Brain microvascular endothelial cell (primary cell): ENCODE measurements around the gene SRPK1.

Experiments used
- DNase-seq: peaks from one replicate; pipeline ENCODE4 v3.0.0-alpha.2; 2020
- H3K27ac ChIP-seq: fragments of 250-450 bp; sonication (Bioruptor Pico); 2 replicates; pipeline ENCODE4 v1.5.1; 2020; ENCODE audit warnings: mild to moderate bottlenecking, moderate library complexity
- H3K27me3 ChIP-seq: fragments of 250-450 bp; sonication (Bioruptor Pico); replicated peaks from 2 replicates; pipeline ENCODE4 v1.5.1; 2020; ENCODE audit warnings: mild to moderate bottlenecking
- H3K36me3 ChIP-seq: fragments of 250-450 bp; sonication (Bioruptor Pico); replicated peaks from 2 replicates; pipeline ENCODE4 v1.5.1; 2020; ENCODE audit warnings: mild to moderate bottlenecking
- H3K4me3 ChIP-seq: 2 replicates; pipeline ENCODE4 v1.5.1; 2011; ENCODE audit warnings: low read depth, mild to moderate bottlenecking, control low read depth, low read length, moderate library complexity
- in situ Hi-C: cut with HindIII; loops from 2 replicates; pipeline ENCODE4 v1.10.0; 2017; ENCODE audit warnings: low sequenced_read_pairs, low pct_ligation_motif_present
- TF ChIP-seq, protein P1 (sequence below): IDR thresholded peaks from 2 replicates; pipeline ENCODE4 v1.5.1; 2011; ENCODE audit warnings: low read depth, mild to moderate bottlenecking, moderate library complexity, low read length, control low read depth, inconsistent platforms; ENCODE audit errors: missing control alignments

SRPK1 gene

DNA sequence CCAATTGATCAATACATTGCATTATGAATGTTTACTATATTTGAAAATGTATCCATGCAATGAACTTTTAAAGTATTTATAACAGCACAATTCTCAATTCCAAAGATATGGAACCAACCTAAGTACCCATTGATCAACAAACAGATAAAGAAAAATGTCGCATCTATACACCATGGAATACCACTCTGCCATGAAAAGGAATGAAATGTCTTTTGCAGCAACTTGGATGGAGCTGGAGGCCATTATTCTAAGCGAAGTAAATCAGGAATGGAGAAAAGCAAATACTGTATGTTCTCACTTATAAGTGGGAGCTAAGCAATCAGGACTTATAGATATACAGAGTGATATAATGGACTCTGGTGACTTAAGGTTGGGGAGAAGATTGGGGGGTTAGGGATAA lies 22.9 kb downstream of the SRPK1 start:
- Histone ChIP-seq H3K27me3 (no peaks in the 10 kb centered on the region), H3K4me3 (no peak overlapping the region), H3K36me3 (no peaks in the 10 kb centered on the region), H3K27ac (no peak overlapping the region)
- in situ Hi-C loops: no loop called here
- TF ChIP-seq, protein P1, sequence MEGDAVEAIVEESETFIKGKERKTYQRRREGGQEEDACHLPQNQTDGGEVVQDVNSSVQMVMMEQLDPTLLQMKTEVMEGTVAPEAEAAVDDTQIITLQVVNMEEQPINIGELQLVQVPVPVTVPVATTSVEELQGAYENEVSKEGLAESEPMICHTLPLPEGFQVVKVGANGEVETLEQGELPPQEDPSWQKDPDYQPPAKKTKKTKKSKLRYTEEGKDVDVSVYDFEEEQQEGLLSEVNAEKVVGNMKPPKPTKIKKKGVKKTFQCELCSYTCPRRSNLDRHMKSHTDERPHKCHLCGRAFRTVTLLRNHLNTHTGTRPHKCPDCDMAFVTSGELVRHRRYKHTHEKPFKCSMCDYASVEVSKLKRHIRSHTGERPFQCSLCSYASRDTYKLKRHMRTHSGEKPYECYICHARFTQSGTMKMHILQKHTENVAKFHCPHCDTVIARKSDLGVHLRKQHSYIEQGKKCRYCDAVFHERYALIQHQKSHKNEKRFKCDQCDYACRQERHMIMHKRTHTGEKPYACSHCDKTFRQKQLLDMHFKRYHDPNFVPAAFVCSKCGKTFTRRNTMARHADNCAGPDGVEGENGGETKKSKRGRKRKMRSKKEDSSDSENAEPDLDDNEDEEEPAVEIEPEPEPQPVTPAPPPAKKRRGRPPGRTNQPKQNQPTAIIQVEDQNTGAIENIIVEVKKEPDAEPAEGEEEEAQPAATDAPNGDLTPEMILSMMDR: no peak
- DNase-seq: no peak

DNA sequence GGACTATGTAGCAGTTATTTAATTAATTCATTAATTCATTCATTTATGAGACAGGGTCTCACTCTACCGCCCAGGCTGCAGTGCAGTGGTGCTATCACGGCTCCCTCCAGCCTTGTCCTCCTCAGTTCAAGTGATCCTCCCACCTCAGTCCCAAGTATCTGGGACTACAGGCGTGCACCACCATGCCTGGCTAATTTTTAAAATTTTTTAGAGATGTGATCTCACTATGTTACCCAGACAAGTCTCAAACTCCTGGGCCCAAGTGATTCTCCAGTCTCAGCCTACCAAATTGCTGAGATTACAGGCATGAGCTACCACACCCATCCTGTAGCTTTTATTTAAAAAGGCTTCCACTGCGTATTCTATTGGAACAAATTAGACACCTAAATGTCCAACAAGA lies 23.4 kb downstream of the SRPK1 start:
- H3K36me3 ChIP-seq: no peaks in the 10 kb centered on the region
- TF ChIP-seq, protein P1: no peak

DNA sequence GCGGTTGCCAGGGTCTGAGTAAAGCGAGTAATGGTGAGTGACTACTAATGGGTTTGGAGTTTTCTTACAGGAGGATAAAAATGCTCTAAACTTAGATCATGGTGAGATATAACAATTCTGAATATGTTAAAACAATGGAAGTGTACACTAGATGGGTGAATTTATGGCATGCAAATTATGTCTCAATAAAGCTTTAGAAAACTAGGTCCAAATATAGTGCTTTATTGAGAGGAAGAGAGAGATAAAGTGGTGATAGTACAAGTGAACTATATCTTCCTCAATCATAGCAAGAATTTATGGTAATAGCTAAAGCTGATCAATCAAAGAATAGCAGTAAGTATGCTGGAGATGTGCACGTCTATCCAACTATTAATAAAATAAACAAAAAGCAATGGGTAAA lies 23.9 kb downstream of the SRPK1 start:
- DNase-seq: no peak
- H3K4me3 ChIP-seq: no peak overlapping the region
- TF ChIP-seq, protein P1: no peak
- no peak overlapping the region for H3K27ac ChIP-seq
- in situ Hi-C loops: no loop called here
- no peaks in the 10 kb centered on the region for H3K27me3 ChIP-seq
- no peaks in the 10 kb centered on the region for H3K36me3 ChIP-seq

More for the DNA sequence above, 23.4 kb downstream of the SRPK1 start:
- no peaks in the 10 kb centered on the region for H3K27me3 ChIP-seq
- H3K4me3 ChIP-seq: no peak overlapping the region
- no peak overlapping the region for H3K27ac ChIP-seq
- in situ Hi-C loops: no loop called here
- DNase-seq: no peak

DNA sequence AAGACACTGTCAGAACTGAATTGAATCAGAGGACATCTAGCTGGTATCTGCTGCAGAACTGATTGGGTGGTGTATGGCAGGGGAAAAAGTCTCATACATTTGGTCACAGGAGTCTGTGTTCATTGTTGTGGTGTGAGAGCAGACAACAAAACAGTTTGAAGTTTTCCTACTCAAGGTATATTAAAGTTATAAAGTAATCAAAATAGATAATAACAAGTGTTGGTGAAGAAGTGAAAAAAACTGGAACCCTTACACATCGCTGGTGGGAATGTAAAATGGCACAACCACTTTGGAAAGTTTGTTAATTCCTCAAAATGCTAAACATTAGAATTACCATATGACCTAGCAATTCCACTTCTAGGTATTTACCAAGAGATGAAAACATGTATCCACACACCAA lies 24.7 kb downstream of the SRPK1 start:
- DNase-seq: no peak
- Histone ChIP-seq H3K4me3 (no peak overlapping the region), H3K27ac (no peak overlapping the region), H3K27me3 (no peaks in the 10 kb centered on the region), H3K36me3 (no peaks in the 10 kb centered on the region)
- TF ChIP-seq, protein P1: no peak
- in situ Hi-C loops: no loop called here

DNA sequence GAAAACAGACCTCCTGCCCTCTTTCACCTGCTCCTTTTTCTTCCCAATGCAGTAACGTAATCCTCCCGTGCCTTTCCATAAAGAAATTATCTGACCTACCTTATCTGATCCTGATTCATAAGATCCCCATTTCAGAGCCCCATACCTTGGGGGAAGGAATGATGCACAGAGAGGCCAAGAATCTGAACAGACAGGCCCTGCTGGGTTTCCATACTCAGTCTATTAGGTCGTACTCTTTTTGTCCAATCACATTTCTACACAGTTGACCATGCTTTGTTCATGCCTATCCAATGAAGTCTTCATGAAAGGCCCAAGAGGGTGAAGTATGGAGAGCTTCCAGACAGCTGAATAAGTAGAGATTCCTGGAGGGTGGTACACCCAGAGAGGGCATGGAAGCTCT lies 25.3 kb downstream of the SRPK1 start:
- in situ Hi-C loops: no loop called here
- DNase-seq: peak; percentile 33
- Histone ChIP-seq H3K27ac (no peak overlapping the region), H3K27me3 (no peaks in the 10 kb centered on the region), H3K4me3 (no peak overlapping the region), H3K36me3 (no peaks in the 10 kb centered on the region)
- TF ChIP-seq, protein P1: no peak

DNA sequence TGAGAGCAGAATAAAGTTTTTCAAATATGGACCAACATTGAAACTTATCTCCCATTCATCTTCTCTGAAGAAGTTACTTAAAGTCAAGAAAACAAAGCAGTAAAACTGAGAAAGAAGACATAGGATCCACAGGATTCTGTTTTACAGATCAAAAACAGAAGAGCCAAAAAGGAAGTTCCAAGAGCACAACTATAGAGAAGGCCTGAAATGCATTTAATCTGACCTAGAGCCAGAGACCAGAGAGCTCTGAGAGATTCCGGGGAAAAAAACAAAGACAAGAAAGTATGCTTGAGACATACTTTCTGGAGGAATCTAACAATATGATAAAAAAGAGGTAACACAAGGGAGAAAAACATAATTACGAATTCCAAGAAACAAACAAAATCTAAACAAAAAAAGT lies 26.1 kb downstream of the SRPK1 start:
- H3K36me3 ChIP-seq: no peaks in the 10 kb centered on the region
- H3K4me3 ChIP-seq: no peak overlapping the region
- in situ Hi-C loops: no loop called here
- no peak overlapping the region for H3K27ac ChIP-seq
- DNase-seq: no peak
- TF ChIP-seq, protein P1: no peak
- H3K27me3 ChIP-seq: no peaks in the 10 kb centered on the region
